Activated CD8-positive, alpha-beta memory T cell treated with anti-CD3 and anti-CD28 coated beads, Interleukin-2, amount 50 U/mL, for 1 hour (primary cell): ENCODE data around the gene VGLL4.
"Not testable (repeated sequence)": the region's sequence is repeated elsewhere in the genome, so short reads cannot be mapped to it uniquely, and the experiment has no call there.

ENCODE experiments used
- DNase-seq: peaks from one replicate; pipeline ENCODE4 v3.0.0-alpha.2; 2020; ENCODE audit errors: extremely low read depth

VGLL4 gene

GRCh38 chr3:11606865-11607440 is 36.8 kb downstream of the VGLL4 start:
- DNase-seq, result no peak

GRCh38 chr3:11606090-11606784 is 37.5 kb downstream of the VGLL4 start:
- no peak for DNase-seq

DNA sequence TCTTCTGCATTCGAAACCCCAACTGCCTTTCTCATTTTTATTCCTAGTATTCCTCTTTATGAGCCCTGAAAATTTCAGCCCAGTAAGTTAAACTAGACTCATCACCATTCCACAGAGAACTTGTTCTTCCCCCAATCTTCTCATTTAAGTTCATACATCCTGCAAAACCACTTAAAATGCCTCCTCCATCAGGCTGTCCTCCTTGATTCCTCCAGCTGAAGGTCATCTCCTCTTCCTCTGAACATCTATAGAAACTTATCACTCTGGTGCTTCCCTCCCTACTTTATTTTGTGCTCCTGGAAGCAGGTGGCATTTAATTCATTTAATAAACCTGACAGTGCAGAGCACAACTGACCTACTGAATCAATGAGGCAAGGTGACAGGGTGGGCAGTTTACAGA is 38.3 kb downstream of the VGLL4 start:
- no peak for DNase-seq

- no peak for DNase-seq
Observed at GRCh38 chr3:11604139-11604892, 39.4 kb downstream of the VGLL4 start.

- no peak for DNase-seq
Observed at GRCh38 chr3:11603628-11604027, 40.1 kb downstream of the VGLL4 start.

DNA sequence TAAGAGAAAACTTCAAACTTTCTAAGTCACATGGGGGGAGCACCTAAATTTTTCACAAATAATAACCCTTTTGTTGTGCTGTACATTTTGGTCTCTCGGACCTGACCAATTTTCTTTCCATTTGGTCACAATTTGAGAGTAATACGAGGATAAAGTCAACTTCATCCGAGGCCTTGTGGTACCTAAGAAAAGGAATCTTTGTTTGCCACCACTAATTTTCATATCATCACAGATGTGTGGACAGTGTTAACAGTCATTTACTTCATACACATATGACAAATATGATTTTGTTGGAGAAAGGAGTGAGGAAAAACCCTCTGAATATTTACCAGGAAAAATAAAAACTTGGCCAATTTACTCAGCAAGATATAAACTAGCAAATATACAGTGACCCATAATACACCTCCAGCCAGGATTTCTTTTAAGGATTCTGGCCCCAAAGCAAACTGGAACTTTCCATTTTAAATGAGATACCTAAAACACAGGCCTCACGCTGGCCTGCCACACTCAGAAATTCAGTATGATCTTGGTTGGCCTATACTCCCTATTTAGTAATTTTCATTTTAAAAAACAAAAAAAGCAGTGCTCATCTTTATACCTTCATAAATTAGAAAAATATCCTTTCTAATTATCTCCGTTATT is 40.7 kb downstream of the VGLL4 start:
- no peak for DNase-seq

DNA sequence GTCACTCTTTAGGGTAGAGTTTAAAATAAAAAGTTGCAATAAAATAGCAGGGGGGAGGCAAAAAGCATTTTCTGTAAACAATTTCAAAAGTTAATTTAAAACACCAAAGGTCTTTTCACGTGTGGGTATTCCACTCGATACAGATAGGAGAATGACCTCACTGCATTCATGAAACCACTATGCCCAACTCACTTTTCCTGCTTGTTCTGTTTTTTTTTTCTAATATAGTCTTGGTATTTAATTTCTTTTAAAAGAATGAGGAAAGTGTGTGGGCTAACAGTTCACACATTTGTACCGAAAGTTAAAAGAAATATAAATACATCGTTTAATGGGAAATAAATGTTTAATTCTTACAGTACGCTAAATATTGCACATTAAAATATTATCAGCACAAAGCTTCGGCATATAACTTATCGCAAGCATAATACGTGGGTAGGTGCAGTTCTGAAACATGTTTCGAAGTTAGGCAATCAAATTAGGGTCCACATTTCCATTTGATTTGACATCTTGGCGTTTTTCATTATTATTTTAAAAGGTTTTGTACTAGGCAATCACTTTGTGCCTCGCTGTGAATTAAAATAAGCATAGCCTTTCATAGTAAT is 41.4 kb downstream of the VGLL4 start:
- no peak for DNase-seq

DNA sequence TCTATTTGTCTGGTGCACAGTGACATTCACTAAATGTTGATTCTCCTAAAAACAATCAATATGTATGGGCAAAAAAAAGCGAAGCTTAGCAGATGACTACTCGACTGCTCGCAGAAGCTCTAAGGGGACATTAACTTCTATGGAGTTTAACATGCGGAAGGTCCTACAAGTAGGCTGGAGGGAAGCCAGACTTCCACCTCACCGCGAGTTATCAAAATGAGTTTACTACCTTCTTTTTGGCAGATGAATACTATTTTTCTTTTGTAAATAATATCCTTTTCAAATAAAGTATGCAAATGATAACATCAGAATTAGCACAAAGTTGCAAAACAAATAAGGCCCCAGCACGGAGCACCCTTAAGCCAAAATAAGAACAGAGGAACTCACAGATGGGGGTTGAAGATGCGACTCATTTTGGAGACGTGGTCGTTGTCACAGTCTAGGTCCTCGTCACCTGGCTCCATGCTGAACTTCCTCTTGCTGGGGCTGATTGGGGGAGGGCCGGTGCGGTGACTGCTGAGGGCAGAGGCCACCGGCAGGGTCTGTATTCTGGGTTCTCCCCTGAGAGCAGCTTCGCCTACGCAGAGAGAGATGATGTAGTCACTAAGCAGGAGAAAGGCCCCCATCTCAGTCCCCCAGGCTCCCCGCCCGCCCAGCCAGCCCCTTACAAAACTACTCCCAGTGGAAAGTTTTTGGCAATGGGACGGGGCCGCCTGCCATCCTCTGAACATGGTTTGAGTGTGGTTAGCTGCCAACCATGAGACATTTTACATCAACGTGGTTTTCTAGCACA is 42.1 kb downstream of the VGLL4 start:
- DNase-seq, result no peak

DNA sequence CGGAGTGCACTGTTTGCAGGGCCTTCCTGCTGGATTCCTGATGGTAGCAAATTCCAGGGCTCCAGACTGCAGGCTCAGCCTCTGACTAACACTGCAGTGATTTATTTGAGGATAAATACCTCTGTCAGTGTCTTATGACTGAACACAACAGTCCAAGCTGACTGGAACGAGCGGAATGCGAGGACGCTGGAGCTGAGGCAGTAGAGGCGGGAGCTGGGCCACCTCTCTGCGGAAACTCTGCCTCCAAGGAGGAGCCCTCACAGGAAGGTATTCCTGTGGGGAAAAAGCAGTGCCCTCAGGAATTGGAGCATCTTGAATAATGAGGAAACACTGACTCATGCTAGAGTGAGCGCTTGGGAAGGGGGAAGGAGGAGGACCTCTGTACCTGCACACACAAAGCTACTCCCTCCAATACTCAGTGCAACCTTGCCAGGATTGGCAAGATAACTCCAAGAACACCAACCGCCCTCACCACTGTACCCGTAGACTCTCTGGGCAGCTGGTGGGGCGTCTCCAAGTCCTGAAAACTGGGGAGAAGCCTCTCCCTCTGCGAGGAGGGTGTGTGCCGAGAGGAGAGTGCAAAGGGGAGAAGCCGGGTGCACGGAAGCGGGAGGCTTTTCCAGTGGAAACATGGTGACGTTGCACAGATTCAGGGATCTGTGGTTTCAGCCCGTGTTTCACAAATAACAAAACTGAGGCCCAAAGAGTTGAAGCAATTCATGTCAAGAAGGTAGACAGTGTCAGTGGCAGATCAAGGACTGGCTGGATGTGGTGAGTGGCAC is 43.0 kb downstream of the VGLL4 start:
- DNase-seq, result no peak

DNA sequence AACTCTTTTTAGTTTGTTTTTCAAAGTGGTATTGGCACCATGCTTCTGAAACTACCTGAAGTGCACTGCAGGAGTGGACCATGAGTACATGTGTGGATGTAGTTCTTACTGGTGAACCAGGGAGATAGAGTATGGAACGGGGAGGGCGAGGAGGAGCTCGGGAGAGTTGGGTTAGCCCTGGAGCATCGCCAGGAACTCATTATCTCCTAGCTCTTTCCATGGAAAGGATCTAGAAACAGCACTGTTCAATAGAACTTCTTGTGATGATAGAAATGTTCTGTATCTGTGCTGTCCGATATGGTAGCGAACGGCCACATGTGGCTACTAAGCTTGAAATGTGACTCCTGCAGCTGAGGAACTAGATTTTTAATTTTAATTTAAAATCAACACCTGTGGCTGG is 47.3 kb downstream of the VGLL4 start:
- DNase-seq, result no peak

DNA sequence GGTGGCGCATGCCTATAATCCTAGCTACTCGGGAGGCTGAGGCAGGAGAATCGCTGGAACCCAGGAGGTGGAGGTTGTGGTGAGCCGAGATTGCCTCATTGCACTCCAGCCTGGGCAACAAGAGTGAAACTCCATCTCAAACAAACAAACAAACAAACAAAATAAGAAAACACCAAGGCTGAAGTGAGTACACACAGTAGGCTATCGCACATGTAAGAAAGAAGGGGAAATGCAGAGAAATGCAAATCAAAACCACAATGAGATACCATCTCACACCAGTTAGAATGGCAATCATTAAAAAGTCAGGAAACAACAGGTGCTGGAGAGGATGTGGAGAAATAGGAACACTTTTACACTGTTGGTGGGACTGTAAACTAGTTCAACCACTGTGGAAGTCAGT is 48.7 kb downstream of the VGLL4 start:
- DNase-seq, result not testable (repeated sequence)

- no peak for DNase-seq
Observed at GRCh38 chr3:11593318-11594034, 50.2 kb downstream of the VGLL4 start.

DNA sequence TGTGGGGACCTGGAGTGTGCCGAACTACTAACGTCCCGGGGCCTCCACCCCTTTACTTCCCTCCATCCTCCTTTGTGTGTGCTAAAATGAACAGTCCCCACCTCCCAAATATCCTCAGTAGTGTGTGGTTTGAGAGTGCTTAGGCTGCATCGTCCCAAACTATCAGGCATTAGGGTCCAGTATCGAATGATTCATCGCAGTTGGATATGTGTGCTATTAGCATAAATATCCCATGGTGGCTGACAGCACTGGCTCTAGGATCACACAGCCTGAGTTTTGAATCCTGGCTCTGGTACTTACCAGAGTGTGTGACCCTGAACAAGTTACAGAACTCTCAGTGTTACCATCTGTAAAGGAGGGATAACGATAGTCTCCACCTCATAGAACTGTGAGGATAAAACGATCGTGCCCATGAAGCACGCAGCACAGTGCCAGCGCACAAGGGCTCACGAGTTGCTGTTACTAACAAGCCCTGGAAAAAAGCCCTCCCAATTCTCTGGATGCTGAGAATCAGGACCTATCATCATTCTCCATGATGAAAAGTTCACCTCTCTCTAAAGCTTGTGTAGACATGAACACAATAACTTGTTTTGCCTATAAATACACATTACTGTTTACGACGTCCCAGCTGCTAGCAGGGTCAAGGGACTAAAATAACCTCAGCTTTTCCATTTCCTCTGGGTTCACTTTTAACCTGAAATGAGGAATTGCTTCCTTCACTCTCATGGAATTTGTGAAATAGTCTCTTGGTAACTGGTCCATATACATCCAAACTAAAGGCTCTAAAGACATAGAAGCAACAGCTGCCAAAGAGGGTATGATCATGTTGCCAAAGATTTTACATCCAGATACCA is 51.0 kb downstream of the VGLL4 start:
- DNase-seq, result no peak

DNA sequence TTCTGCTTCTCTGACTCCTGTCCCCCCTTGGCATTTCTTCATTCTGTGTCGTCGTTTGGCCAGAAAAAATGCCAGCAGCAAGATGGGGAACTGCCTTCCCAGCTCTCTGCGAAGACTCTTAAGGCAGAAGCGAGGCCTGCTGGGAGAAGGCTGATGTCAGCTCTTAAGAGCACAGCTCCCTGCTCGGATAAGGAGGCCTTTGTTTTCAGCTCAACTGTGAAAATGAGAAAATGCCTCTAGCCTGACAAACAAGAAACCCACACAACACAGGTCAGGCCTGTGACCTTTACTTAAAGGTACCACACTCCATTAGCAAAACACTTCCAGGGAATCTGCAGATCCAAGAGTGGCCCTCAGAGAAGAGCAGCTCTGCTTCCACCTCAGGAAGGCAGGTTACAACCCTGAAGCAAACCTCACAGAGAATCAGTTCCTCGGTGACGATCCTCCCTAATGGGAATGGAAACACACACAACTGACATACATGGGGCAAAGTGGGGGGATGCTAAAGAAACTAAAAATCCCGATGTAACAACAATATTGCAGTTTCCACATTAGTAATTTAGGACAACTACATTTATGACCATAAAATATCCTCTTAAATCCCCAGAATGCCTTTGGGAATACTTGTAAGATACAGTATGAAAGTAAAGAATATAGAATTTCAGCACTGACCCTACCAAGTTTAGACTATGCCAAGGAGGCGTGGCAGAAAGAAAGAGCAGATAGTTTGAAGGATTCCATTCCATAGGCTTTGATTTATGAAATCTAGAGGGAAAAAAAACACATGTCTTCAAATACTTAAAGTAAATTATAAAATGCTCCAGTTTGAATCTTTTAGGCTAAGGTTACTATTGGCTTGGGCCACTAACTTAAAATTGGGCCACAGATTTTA is 52.1 kb downstream of the VGLL4 start:
- no peak for DNase-seq

- DNase-seq, result no peak
Observed at GRCh38 chr3:11591002-11591355, 52.7 kb downstream of the VGLL4 start.

DNA sequence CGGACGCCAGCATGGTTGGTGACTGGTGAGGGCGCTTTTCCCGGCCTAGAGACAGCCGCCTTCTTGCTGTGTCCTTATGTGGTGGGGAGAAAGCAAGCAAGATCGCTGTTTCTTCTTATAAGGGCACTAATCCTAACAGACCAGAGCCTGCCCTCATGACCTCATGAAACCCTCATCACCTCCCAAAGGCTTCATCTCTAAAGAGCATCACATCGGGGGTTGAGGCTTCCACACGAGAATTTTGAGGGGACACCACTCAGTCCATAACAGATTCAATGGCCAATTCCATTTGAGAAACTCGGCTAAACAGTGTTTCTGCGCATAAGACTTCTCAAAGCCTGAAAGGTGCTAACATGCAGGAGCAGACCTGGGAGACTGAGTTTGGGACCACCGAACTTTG is 54.0 kb downstream of the VGLL4 start:
- DNase-seq, result no peak

DNA sequence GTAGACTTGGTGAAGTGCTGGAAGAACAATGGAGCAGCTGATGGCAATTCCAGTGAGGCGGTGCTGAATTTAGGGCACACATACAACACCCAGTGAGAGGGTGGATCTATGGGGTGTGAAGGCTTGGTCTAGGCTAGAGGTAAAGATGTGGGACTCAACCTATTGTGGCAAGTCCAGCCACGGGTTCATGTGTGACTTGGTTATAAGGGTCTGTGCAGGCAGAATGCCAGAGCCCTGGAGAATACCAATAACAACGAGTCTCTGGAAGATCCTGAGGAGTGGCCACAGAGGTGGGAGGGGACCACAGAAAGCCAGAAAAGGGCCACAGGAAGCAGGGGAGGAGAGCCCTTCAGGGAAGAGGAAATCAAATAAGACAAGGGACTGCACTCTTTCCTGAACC is 55.0 kb downstream of the VGLL4 start:
- no peak for DNase-seq

DNA sequence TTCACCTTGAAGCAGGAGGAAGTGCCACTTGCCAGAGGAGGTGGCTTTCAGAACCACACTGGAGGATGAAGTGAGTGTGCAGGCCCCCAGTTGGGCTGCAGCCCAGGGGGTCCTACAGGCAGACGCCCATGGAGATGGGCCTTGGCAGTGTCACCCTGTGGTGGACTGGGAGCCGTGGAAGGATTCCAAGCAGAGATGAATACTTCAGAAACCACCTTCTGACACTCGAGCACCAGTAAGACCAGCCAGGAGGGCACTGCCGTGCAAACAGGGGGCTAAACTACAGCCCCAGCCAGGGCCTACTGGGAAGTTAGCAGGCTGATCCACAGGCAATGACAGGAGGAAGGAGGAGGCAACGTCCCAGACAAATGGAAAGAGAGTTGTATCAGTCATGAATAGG is 55.4 kb downstream of the VGLL4 start:
- no peak for DNase-seq
